Glutamatergic neuron (in vitro differentiated cells): ENCODE measurements around the gene TESK2. TPM values are rescaled to one million over a fixed set of nuclear protein-coding genes. Genes with fewer than 3 reads are reported as not detected.

Experiments
- DNase-seq: peaks from one replicate; pipeline ENCODE4 v3.0.0; 2022
- H3K27ac Mint-ChIP-seq: one replicate; pipeline ENCODE4 v1.8.0; 2020; ENCODE audit warnings: mild to moderate bottlenecking, mixed read lengths, inconsistent platforms; ENCODE audit not compliant: unreplicated experiment
- H3K27me3 Mint-ChIP-seq: one replicate; pipeline ENCODE4 v1.8.0; 2020; ENCODE audit warnings: mild to moderate bottlenecking, moderate library complexity, mixed read lengths, inconsistent platforms; ENCODE audit not compliant: unreplicated experiment
- H3K36me3 Mint-ChIP-seq: one replicate; pipeline ENCODE4 v1.8.0; 2020; ENCODE audit warnings: mild to moderate bottlenecking, mixed read lengths, inconsistent platforms; ENCODE audit not compliant: unreplicated experiment
- H3K4me1 Mint-ChIP-seq: one replicate; pipeline ENCODE4 v1.8.0; 2020; ENCODE audit warnings: mild to moderate bottlenecking, low read depth, mixed read lengths, inconsistent platforms; ENCODE audit not compliant: unreplicated experiment
- H3K4me3 Mint-ChIP-seq: one replicate; pipeline ENCODE4 v1.8.0; 2020; ENCODE audit warnings: mild to moderate bottlenecking, mixed read lengths, inconsistent platforms; ENCODE audit not compliant: unreplicated experiment
- H3K9me3 Mint-ChIP-seq: one replicate; pipeline ENCODE4 v1.8.0; 2020; ENCODE audit warnings: mild to moderate bottlenecking, moderate library complexity, mixed read lengths, inconsistent platforms; ENCODE audit not compliant: unreplicated experiment
- CTCF ChIP-seq: fragments of 200-600 bp; sonication (generic); IDR thresholded peaks from one replicate; pipeline ENCODE4 v1.5.0; 2021; ENCODE audit not compliant: partially characterized antibody, unreplicated experiment
- total RNA-seq: library from RNA; stranded (reverse); fragmentation: NEBNext Ultra II Directional; extraction: Animal tissue kit (Norgen Biotek cat#: 25700); gene quantifications from one replicate; pipeline ENCODE4 v1.2.1, GENCODE V29; 2021; ENCODE audit not compliant: unreplicated experiment

TESK2 gene
- total RNA-seq, 1 donor from 2014 or later = 3.3 TPM

DNA sequence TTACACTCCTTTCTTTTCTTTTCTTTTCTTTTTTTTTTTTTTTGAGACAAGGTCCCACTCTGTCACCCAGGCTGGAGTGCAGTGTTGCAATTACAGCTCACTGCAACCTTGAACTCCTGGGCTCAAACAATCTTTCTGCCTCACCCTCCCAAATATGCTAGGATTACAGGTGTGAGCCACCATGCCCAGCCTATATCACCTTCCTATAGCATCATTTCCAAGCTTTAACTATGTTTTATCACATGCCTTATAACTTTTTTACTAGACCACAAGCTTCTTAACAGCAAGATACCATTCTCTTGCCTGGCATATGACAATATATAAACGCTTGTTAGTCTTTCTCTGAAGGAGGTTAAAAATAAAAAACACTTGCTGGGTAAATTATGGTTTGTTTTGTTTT, 95.4 kb downstream of the TESK2 start:
- Mint-ChIP-seq H3K4me3 (no peak overlapping the region), H3K27ac (no peak overlapping the region)

GRCh38 chr1:45395051-45395450, 95.9 kb downstream of the TESK2 start:
- Mint-ChIP-seq H3K4me1 (no peaks in the 10 kb centered on the region), H3K9me3 (peaks cover 1% of the 10 kb centered on the region), H3K27me3 (peaks cover 2% of the 10 kb centered on the region), H3K4me3 (no peak overlapping the region), H3K36me3 (no peaks in the 10 kb centered on the region), H3K27ac (no peak overlapping the region)
- no peak for DNase-seq
- no peak for TF ChIP-seq CTCF

More for the DNA sequence above, 95.4 kb downstream of the TESK2 start:
- Mint-ChIP-seq H3K4me1 (no peaks in the 10 kb centered on the region), H3K36me3 (no peaks in the 10 kb centered on the region), H3K9me3 (peaks cover 1% of the 10 kb centered on the region), H3K27me3 (peaks cover 2% of the 10 kb centered on the region)
- DNase-seq = no peak
- no peak for TF ChIP-seq CTCF

- Mint-ChIP-seq H3K27me3 (peaks cover 2% of the 10 kb centered on the region), H3K4me1 (no peaks in the 10 kb centered on the region), H3K9me3 (peaks cover 1% of the 10 kb centered on the region), H3K27ac (no peak overlapping the region), H3K4me3 (no peak overlapping the region), H3K36me3 (no peaks in the 10 kb centered on the region)
- TF ChIP-seq CTCF = no peak
- DNase-seq = no peak
Measured at GRCh38 chr1:45394342-45394741, 96.6 kb downstream of the TESK2 start.

- H3K27me3 Mint-ChIP-seq = peaks cover 2% of the 10 kb centered on the region
- H3K9me3 Mint-ChIP-seq = peaks cover 1% of the 10 kb centered on the region
- H3K4me1 Mint-ChIP-seq = no peaks in the 10 kb centered on the region
- no peak for DNase-seq
- no peak overlapping the region for H3K27ac Mint-ChIP-seq
- TF ChIP-seq CTCF = no peak
- H3K36me3 Mint-ChIP-seq = no peaks in the 10 kb centered on the region
- H3K4me3 Mint-ChIP-seq = no peak overlapping the region
Measured at GRCh38 chr1:45393718-45394302, 97.2 kb downstream of the TESK2 start.

DNA sequence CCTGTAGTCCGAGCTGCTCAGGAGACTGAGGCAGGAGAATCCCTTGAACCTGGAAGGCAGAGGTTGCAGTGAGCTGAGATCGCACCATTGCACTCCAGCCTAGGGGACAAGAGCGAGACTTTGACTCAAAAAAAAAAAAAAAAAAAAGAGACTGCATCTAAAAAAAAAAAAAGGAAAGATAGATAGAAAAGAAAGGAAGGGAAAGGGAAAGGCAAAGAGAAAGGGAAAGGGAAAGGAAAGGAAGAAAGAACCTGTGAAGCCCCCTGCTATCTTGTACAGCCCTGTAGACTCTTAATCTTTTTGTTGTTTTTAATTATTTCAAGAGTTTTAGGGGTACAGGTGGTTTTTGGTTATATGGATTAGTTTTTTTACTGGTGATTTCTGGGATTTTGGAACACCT, 104.7 kb downstream of the TESK2 start:
- Mint-ChIP-seq H3K27ac (no peak overlapping the region), H3K4me3 (no peak overlapping the region), H3K4me1 (no peaks in the 10 kb centered on the region), H3K9me3 (no peaks in the 10 kb centered on the region), H3K36me3 (no peaks in the 10 kb centered on the region), H3K27me3 (no peaks in the 10 kb centered on the region)
- TF ChIP-seq CTCF = no peak
- no peak for DNase-seq
